HG03280 (cell line): ENCODE results near the gene ULK4.
"Not testable (repeated sequence)": the region's sequence is repeated elsewhere in the genome, so short reads cannot be mapped to it uniquely, and the experiment has no call there.

Source experiments
- ATAC-seq: cut with Tn5 transposase; IDR thresholded peaks from one replicate; pipeline ENCODE4 v1.9.1; 2021; ENCODE audit warnings: mild to moderate bottlenecking, moderate library complexity; ENCODE audit not compliant: unreplicated experiment

The ULK4 gene

DNA sequence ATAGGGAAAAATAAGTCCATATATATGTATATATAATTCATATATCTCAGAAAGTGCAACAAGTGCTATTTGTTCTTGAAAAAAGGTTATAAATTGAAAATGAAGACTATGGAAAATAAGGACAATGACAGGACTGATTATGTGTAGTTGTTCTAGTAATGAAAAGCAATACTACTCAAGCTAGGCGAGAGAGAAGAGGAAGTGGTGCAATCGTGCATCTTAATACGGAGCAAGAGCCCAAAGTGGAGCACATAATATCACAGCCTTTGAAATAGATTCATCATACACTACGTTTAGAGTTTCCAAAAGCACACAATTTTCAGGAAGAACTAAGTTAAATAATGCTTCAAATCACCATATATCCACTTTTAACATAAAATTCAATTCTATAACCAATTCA, 87.9 kb downstream of the ULK4 start:
- ATAC-seq, result no peak

DNA sequence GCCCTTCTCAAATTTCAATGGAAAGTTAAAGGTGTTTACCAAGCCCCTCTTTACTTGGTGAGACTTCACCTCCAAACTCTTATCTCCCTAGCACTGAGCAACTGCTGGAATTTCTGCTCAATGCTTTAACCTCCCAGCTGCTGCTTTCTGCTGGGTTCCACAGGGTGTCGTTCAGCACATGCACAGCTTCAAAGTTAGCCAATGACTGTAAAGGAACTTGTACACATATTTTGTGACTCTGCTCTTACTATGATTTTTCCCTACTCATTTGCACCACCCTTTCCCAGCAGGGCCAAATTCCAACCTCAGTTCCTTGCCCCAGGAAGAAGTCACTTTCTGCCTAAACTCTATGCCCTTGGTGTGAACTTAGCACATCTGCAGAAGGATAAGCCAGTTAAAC, 89.7 kb downstream of the ULK4 start:
- ATAC-seq, result no peak

DNA sequence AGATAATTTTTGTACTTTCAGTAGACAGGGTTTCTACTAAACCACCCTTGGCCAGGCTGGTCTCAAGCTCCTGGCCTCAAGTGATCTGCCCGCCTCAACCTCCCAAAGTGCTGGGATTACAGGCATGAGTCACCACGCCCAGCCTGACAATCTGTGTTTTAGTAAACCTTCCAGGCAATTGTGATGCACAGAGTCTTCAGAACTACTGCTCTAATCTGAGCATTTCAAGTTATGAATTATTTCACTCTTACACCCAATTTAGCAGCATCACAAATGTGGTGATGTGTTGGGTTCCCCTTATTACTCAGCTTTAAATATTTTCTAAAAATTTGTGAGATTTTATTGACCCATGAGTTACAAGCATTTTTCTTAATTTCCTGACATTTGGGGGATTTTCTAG, 94.4 kb downstream of the ULK4 start:
- no peak for ATAC-seq

DNA sequence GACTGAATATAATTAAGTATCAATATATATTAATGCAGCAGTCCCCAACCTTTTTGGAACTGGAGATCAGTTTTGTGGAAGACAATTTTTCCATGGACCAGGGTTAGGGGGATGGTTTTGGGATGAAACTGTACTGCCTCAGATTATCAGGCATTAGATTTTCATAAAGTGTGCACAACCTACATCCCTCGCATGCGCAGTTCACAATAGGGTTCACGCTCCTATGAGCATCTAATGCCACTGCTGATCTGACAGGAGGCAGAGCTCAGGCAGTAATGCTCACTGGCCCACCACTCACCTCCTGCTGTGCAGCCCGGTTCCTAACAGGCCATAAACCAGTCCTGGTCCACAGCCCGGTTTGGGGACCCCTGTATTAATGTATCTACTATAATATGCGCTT, 95.6 kb downstream of the ULK4 start:
- ATAC-seq, result no peak

DNA sequence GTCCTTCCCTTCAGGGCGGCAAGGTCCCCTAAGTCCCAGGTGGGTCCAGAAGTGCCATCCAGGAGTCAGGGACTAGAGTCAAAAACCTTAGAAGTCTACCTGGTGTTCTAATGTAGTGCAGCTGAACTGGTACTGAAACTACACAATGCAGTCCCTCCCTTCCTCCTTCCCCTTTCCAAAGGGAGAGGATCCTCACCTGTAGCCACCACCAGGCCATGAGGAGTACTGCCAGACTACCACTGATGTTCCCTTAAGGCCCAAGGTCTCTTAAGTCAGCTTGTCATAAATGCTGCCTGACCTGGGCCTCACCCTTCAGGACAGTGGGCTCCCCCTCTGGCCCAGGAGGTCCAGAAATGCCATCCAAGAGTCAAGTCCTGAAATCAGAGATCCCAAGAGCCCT, 98.9 kb downstream of the ULK4 start:
- no peak for ATAC-seq

DNA sequence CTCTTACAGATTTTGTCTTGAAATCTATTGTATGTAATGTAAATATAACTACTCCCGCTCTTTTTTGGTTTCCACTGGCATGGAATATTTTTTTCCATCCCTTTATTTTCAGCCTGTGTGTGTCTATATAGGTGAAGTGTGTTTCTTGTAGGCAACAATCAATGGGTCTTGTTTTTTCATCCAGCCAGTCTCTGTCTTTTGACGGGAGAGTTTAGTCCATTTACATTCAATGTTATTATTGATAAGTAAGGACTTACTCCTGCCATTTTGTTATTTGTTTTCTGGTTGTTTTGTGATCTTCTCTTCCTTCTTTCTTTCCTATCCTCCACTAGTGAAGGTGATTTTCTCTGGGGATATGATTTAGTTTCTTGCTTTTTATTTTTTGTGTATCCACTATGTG, 101.4 kb downstream of the ULK4 start:
- not testable (repeated sequence) for ATAC-seq

DNA sequence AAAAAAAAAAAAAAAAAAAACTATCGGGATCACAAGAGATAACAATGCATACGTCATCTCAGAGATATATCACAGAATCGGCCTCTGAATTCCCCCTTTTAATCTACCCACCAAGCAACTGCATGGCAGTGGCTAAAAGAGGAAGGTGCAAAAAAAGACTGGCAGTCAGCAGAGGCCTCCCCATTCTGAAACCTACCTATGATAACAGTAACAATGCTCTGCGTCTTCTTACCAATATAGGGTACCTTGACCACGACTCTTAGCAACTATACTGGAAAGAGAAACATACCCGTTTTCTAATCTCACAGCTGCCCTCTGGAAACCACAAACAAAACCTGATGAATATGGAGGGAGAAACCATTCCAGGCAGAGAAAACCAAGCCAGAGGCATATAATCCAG, 106.9 kb downstream of the ULK4 start:
- ATAC-seq, result no peak

DNA sequence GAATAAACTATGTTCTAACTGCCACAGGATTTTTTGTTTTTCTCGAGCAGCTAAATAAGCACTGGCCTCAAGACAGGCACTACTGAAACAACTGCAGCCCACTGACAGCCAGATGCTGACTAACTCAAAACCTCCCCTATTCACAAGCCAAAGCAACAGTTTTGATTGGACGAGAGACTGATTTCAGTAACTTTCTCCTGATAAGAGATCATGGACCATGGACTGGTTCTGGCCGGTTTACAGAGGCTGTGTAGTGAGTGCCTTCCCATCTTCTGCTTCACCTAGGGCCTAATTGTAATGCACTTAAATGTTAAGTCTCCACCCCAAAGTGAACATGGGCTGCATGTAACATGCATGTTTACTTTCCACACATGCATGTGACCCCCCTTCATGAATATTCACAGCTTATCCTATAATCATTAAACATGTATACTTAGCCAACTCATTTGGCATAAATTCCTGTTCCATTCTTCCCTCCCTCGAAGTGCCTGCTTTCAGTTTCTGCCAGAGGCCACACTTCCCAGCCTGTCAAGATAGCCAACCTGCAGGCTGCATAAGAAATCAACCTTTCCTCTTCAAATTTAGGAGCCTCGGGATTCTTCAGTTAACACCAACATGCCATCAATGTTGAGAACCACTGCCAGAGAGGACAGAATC, 108.2 kb downstream of the ULK4 start:
- no peak for ATAC-seq

DNA sequence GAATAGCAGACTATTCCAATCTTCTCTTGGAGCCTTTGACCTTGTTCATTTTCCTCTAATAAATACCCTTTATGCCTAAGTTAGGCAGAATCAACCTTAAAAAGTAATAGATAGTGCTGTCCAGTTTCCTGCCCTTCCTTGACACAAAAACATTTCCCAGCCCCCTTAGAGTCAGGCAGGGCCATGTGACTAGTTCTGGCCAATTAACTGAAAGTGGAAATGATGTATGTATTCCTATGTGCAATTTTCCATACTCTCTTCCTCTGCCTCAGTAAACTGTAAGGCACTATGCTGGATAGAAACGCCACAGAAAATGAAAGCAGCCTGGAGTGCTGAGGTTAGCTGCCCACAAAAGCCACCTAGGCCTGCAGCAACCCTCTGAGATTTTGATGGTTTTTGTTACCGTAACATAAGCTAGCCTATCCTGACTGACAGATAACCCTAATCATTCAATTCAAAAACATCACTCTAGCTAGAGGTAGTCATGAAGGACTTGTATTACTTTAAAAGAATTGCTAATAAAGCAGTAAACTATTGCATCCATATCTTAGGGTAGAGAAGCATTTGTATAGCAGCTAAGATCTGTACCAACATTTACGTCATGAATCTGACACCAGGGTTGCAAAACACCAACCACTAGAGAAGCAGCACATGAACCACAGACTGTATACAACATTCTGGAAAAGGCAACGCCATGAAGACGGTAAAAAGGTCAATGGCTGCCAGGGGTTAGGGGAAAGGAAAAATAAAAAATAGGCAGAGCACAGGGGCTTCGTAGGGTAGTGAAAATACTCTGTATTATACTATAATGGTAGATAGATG, 112.9 kb downstream of the ULK4 start:
- no peak for ATAC-seq

DNA sequence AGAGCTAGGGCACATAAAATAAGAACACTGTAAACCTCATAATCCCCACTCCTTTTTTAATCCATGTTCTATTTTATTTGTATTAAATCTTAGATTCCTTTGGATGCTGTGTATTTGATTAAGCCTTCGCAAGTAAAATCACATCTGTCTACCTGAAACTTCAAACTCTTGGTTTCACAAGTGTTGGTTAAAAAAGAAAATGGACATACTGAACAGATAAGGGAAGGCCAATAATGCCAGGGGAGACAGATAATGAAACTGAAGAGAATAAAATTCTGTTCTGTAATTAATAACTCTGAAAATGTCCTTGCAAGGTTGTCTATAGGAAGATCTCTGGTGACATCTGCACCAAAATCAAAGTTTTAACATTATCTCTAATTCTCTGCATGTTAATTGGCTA, 114.2 kb downstream of the ULK4 start:
- no peak for ATAC-seq

DNA sequence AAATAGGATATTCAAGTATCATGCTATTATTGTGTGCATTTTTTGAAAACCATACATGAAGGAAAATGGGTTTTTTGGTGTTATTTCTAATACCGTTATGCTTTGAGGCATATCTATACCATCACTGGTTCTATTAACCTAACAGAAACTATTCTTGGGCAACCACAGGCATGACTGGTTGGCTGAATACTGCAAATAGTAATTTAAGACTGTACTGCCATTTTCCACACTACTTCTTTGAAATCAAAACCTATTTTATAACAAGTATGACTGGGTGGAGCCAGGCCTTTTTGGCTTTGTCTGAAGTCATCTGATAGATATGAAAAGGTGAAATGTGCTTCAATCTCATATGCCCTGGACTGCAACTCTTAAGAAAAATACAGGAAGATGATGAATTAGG, 115.1 kb downstream of the ULK4 start:
- no peak for ATAC-seq

DNA sequence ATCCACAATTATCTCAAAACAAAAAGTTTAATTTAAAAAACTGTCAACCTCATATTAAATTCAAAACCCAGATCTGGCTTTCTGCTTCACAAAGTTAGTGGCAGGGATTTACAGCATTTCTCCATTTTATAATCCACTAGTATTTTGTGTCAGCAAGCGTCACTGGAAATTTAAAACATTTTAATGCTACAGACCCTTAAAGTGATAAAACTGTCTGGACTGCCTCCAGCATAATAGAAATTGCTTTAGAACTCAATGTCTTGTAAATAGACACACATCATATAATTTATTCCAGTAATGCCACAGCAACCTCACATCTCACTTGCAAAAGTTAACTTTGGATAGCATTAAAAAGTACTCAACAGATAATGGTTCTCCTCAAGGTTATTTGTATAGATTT, 116.1 kb downstream of the ULK4 start:
- ATAC-seq, result no peak

DNA sequence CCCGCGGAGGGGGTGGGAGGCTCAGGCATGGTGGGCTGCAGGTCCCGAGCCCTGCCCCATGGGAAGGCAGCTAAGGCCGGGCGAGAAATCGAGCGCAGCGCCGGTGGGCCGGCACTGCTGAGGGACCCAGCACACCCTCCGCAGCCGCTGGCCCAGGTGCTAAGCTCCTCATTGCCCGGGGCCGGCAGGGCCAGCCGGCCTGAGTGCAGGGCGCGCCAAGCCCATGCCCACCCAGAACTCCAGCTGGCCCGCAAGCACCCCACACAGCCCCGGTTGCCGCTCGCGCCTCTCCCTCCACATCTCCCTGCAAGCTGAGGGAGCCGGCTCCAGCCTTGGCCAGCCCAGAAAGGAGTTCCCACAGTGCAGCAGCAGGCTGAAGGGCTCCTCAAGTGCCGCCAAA, 117.6 kb downstream of the ULK4 start:
- ATAC-seq, result not testable (repeated sequence)

DNA sequence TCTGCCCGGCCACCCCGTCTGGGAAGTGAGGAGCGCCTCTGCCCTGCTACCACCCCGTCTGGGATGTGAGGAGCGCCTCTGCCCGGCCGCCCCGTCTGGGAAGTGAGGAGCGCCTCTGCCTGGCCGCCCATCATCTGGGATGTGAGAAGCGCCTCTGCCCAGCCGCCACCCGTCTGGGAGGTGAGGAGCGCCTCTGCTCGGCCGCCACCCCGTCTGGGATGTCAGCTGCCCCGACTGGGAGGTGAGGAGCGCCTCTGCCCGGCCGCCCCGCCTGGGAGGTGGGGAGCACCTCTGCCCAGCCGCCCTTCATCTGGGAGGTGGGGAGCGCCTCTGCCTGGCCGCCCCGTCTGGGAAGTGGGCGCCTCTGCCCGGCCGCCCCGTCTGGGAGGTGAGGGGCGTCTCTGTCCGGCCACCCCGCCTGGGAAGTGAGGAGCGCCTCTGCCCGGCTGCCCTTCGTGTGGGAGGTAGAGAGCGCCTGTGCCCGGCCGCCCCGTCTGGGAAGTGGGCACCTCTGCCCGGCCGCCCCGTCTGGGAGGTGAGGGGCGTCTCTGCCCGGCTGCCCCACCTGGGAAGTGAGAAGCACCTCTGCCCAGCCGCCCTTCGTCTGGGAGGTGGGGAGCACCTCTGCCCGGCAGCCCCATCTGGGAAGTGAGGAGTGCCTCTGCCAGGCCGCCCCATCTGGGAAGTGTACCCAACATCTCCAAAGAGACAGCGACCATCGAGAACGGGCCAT, 120.8 kb downstream of the ULK4 start:
- ATAC-seq, result not testable (repeated sequence)

DNA sequence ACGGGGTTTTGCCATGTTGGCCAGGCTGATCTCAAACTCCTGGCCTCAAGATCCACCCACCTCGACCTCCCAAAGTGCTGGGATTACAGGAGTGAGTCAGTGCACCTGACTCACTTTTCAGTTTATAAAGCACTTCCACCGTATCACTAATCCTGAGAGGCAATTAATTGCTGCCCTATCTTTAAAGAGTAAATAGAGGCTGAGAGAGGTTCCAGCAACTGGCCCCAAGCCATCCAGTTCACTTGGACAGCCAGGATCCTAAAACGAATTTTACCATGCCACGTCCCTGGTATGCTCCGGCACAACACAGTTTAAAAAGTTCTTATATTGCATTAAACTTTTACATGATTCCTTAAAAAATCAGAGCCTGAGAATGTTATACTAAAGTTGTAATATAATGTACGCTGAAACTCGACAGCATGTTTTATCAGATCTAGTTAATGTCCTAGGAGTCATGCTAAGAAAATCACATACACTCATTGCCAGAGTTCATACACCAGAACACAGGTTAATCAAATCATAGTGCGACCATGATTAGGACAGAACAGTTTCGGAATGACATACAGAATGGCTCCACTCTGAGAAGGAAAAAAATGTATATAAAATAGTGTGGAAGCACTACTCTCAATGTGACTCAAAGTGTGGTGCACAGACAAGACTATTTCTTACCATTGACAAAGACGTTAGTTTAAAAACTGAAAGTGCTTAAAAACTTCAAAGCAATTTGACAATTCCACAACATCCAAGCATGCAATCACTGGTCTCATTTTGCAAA, 125.4 kb downstream of the ULK4 start:
- ATAC-seq, result no peak

DNA sequence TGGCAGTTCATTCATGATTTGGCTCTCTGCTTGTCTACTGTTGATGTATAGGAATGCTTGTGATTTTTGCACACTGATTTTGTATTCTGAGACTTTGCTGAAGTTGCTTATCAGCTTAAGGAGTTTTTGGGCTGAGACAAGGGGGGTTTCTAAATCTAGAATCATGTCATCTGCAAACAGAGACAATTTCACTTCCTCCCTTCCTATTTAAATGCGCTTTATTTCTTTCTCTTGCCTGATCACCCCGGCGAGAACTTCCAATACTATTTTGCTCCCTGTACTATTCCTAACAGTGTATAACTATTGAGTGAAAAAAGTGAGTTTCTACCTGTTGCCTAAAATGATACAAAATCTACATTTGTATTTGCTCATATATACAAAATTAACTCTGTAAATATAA, 128.3 kb downstream of the ULK4 start:
- ATAC-seq, result no peak

DNA sequence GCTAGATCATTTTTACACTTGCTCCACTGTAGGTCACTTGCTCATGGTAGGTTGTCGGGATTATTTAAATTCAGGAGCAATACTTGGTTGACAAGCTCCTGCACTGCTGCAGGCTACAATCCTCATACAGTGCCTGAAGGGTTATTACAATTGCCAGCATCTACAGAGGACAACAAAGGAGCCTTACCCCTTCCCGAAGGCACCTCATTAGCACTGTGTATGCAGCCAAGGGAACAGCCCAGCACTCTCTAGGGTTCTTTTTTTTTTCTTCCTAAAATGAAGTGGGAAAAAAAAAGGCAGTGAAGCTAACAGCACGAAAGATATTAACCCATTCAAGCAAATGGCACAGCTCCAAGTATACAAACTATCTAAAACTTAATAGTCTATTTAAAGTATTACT, 142.7 kb downstream of the ULK4 start:
- no peak for ATAC-seq

DNA sequence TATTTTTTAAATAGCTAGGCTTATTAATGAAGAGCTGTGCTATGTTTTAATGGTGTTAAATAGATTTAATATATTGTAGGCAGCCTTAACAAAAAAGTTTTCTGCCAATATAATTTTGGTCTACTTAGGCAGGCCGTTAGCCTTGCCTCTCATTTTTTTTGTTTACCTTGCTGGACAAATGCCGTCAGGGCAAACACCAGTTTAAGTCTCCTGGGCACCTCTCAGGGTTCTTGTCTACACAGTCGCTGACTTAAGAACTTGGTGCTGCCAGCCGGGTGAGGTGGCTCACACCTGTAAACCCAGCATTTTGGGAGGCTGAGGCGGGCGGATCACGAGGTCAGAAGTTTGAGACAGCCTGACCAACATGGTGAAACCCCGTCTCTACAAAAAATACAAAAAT, 153.3 kb downstream of the ULK4 start:
- ATAC-seq, result no peak

DNA sequence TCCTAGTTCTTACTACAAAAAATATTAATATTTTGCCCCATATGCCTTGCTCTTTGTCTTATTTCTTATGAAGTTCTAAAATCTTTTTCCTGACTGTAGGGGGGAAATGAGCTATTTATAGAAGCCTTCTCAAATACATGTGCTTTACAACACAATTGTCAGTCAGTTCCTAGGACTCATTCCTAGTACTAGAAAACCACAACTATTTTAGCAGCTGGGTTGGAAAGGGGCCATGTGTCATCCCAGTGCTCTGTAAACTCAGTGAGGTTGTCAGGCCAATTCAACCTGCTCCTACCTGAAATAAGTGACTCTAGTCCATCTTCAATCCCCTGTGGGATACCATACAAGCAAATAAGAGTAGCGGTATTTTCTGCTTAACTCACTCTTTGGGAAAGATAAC, 153.8 kb downstream of the ULK4 start:
- ATAC-seq, result no peak

DNA sequence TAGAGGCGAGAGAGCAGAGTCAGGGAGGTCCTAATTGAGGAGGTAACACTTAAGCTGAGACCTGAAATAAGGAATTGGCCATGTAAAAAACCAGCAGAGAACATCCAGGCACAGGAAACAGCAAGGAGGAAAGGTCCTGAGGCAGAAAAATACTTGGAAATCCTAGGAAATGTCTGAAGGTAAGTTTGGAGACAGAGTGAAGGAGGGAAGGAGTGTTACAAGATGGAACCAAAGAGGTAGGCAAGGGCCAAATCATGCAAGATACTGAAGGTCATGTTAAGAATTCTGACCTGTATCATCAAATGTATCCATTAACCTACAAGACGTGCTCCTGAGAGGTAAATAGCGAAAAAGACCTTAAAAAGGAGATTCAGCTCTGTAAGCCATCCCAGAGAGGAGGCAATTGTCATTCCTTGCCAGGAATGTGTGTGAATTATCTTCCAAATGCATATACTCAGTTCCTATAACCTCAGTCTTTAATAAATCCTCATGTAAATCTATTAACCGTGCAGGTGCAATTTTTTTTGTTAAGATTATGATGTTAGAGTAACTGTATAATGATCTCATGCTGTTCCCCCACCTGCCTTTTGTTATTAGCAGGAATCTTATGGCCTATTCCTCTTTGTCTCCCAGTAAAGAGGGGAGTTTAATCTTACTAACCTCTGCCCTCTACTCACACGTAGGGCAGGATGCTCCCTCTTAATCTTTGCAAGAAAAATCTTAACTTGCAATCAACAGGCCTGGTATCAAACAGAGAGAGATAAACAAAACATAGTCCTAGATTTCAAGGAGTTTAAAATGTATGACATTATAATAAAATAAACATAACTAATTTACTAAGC, 166.9 kb downstream of the ULK4 start:
- ATAC-seq, result no peak
